WERI-Rb-1 (cell line): ENCODE results near the gene ACVRL1.

Experiments used
- DNase-seq: peaks from one replicate; pipeline ENCODE4 v3.0.0-alpha.2; 2020
- H3K27ac ChIP-seq: fragments of 250-450 bp; sonication (Bioruptor Pico); 2 replicates; pipeline ENCODE4 v1.5.1; 2020; ENCODE audit warnings: mild to moderate bottlenecking, moderate library complexity
- H3K27me3 ChIP-seq: fragments of 250-450 bp; sonication (Bioruptor Pico); 2 replicates; pipeline ENCODE4 v1.5.1; 2021; ENCODE audit warnings: mild to moderate bottlenecking, low read depth, moderate library complexity; ENCODE audit not compliant: insufficient read depth, severe bottlenecking
- H3K36me3 ChIP-seq: fragments of 250-450 bp; sonication (Bioruptor Pico); 2 replicates; pipeline ENCODE4 v1.5.1; 2020; ENCODE audit warnings: mild to moderate bottlenecking, moderate library complexity
- H3K4me3 ChIP-seq: 2 replicates; pipeline ENCODE4 v1.5.1; 2011; ENCODE audit warnings: low read depth, mild to moderate bottlenecking, control low read depth, low read length
- H3K9me3 ChIP-seq: fragments of 250-450 bp; sonication (Bioruptor Pico); 2 replicates; pipeline ENCODE4 v1.5.1; 2021; ENCODE audit warnings: mild to moderate bottlenecking, moderate library complexity; ENCODE audit not compliant: severe bottlenecking
- TF ChIP-seq, protein P1 (sequence below): IDR thresholded peaks from 2 replicates; pipeline ENCODE4 v1.5.1; 2011; ENCODE audit warnings: low read depth, mild to moderate bottlenecking, control low read depth, inconsistent platforms, low read length

Gene ACVRL1

DNA sequence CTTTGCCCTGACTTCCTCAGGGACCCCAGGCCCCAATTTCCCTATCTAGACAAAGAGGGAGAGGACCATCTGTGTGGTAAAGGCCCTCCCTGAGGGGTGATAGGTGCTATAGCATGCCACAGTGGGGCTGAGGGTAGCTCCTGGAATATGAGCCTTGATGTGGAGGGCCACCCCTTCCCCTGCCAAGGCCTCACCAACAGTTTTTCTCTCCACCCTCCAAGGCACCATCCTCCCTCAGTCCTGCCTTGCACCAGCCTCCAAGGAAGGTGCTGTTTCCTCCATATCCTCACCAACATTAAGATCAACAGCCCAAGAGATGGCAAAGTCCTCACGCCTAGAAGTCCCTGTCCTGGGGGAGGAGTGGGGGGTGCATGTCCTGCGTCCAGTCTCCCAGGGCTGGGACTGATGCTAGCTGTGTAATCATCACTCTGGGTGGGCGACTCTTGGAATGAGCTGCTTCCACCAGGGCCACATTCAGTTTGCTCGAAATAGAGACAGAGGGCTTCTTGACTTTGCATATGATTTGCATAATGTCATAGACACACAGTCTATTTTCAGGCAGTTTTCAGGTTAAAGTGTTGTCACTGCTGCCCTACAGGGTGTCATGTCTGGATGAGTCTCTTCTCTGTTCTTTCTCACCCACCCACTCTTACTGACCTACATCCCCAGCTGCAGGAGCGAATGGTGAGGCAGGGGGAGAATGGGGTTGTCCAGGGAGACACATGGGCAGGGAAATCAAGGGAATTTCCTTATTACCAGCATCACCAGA lies 17.4 kb downstream of the ACVRL1 start:
- H3K9me3 ChIP-seq = no peaks in the 10 kb centered on the region
- no peaks in the 10 kb centered on the region for H3K27me3 ChIP-seq
- H3K36me3 ChIP-seq = no peaks in the 10 kb centered on the region
- TF ChIP-seq, protein P1, sequence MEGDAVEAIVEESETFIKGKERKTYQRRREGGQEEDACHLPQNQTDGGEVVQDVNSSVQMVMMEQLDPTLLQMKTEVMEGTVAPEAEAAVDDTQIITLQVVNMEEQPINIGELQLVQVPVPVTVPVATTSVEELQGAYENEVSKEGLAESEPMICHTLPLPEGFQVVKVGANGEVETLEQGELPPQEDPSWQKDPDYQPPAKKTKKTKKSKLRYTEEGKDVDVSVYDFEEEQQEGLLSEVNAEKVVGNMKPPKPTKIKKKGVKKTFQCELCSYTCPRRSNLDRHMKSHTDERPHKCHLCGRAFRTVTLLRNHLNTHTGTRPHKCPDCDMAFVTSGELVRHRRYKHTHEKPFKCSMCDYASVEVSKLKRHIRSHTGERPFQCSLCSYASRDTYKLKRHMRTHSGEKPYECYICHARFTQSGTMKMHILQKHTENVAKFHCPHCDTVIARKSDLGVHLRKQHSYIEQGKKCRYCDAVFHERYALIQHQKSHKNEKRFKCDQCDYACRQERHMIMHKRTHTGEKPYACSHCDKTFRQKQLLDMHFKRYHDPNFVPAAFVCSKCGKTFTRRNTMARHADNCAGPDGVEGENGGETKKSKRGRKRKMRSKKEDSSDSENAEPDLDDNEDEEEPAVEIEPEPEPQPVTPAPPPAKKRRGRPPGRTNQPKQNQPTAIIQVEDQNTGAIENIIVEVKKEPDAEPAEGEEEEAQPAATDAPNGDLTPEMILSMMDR = no peak
- no peak overlapping the region for H3K4me3 ChIP-seq
- no peak overlapping the region for H3K27ac ChIP-seq
- DNase-seq = no peak

DNA sequence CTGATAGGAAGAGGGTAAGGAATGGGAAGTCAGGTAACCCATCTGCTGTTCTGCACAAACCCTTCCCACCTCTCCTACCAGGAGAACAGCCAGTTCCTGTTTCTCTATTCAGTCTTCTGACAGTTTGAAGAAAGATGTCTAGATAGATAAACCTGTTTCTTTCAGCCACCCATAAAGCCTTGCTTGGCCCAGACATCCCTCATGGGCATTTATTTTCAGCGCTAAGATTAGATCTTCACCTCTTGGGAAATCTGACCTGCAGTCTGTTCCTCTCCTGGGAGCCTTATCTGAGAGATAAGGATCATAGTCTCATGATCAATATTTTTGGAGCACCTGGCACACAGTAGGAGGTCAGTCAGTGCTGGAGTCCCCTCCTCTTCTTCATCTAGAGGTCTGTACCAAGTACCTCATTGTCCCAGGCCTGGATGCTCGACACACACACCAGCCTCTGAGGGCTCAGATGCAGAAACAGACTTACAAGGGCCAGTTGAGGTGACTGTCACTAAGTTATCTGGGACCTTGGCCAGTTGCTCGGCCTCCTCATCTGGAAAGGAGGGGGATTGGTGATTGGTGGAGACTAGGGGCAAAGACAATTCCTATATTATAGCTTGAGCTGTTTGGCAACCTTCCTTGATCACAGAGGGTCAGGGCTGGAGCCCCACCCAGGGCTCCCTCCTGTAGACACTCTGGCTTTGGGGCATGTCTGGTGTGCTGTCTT lies 18.2 kb downstream of the ACVRL1 start:
- TF ChIP-seq, protein P1 = no peak
- Histone ChIP-seq H3K27ac (no peak overlapping the region), H3K36me3 (no peaks in the 10 kb centered on the region), H3K4me3 (no peak overlapping the region), H3K27me3 (no peaks in the 10 kb centered on the region), H3K9me3 (no peaks in the 10 kb centered on the region)
- DNase-seq = no peak

GRCh38 chr12:51926064-51926632 lies 18.8 kb downstream of the ACVRL1 start:
- no peaks in the 10 kb centered on the region for H3K27me3 ChIP-seq
- H3K9me3 ChIP-seq = no peaks in the 10 kb centered on the region
- H3K36me3 ChIP-seq = no peaks in the 10 kb centered on the region
- no peak overlapping the region for H3K4me3 ChIP-seq
- TF ChIP-seq, protein P1 = no peak
- DNase-seq = no peak
- no peak overlapping the region for H3K27ac ChIP-seq

GRCh38 chr12:51926718-51927117 lies 19.4 kb downstream of the ACVRL1 start:
- no peak overlapping the region for H3K4me3 ChIP-seq
- peak; percentile 48 for DNase-seq
- TF ChIP-seq, protein P1 = peak; percentile 60
- H3K36me3 ChIP-seq = no peaks in the 10 kb centered on the region
- H3K27me3 ChIP-seq = no peaks in the 10 kb centered on the region
- no peaks in the 10 kb centered on the region for H3K9me3 ChIP-seq
- H3K27ac ChIP-seq = no peak overlapping the region

- Histone ChIP-seq H3K27ac (no peak overlapping the region), H3K4me3 (no peak overlapping the region), H3K36me3 (no peaks in the 10 kb centered on the region), H3K9me3 (no peaks in the 10 kb centered on the region), H3K27me3 (no peaks in the 10 kb centered on the region)
- TF ChIP-seq, protein P1 = no peak
- no peak for DNase-seq
Observed at GRCh38 chr12:51932218-51933076, 25.1 kb downstream of the ACVRL1 start.
